GM13976 (cell line): ENCODE measurements around the gene FDCSP.

Source experiments
- DNase-seq: peaks from one replicate; pipeline ENCODE4 v3.0.0; 2012; ENCODE audit warnings: low spot score
- CTCF ChIP-seq: IDR thresholded peaks from 2 replicates; pipeline ENCODE4 v1.5.1; 2012; ENCODE audit warnings: borderline replicate concordance, mild to moderate bottlenecking; ENCODE audit not compliant: insufficient read depth; ENCODE audit errors: extremely low read depth, missing control alignments, control extremely low read depth
- in situ Hi-C: fragments of 300-500 bp; cut with MboI; formaldehyde crosslinking; loops from one replicate; pipeline ENCODE4 v1.12.0; 2022; ENCODE audit warnings: low sequenced_read_pairs, mixed read lengths, inconsistent platforms; ENCODE audit not compliant: unreplicated experiment

Gene FDCSP

GRCh38 chr4:70225824-70226223 is at the start of gene FDCSP:
FDCSP (plus strand) TSS chr4:70226124; CDS start chr4:70231195, 5,071 bp downstream.
- DNase-seq = no peak
- in situ Hi-C loops = no loop called here
- TF ChIP-seq CTCF = no peak

- DNase-seq = no peak
- no peak for TF ChIP-seq CTCF
- in situ Hi-C loops = loop anchor here (25.0 kb wide), 1 partner anchor 335 kb away; the partner anchor contains the start of gene AMTN
Observed at GRCh38 chr4:70177090-70177489, 48.8 kb upstream of the FDCSP start.

GRCh38 chr4:70178075-70178660 is 47.8 kb upstream of the FDCSP start:
- in situ Hi-C loops = loop anchor here (25.0 kb wide), 1 partner anchor 334 kb away; the partner anchor contains the start of gene AMTN
- TF ChIP-seq CTCF = no peak
- no peak for DNase-seq

GRCh38 chr4:70179811-70180210 is 46.1 kb upstream of the FDCSP start:
- no peak for DNase-seq
- in situ Hi-C loops = loop anchor here (25.0 kb wide), 1 partner anchor 332 kb away; the partner anchor contains the start of gene AMTN
- no peak for TF ChIP-seq CTCF

GRCh38 chr4:70181864-70182263 is 44.1 kb upstream of the FDCSP start:
- no peak for TF ChIP-seq CTCF
- in situ Hi-C loops = loop anchor here (25.0 kb wide), 1 partner anchor 330 kb away; the partner anchor contains the start of gene AMTN
- DNase-seq = no peak

- in situ Hi-C loops = loop anchor here (25.0 kb wide), 1 partner anchor 330 kb away; the partner anchor contains the start of gene AMTN
- TF ChIP-seq CTCF = no peak
- DNase-seq = no peak
Observed at GRCh38 chr4:70182517-70183167, 43.3 kb upstream of the FDCSP start.
